ENCODE data around the gene PNPO.

DNA sequence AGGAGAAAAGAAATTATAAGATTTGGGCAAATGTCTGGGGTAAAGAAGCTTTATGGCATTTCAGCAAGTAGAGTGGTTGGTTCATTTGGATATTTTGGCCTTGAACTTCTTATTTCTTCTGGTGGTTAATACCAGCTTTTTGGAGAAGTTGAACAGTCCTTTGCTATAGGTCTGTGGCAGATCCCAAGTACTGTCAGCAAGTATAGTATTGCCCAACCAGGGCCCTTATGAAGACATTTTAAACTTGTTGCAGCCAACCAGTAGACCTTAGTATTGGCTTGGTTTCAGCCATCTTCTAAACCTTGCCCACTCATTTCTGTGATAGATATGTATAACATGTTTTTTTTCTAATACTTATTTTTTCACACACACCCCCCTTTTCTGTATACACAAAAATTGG, 43.1 kb upstream of the PNPO start:
- no peak for TF ChIP-seq POLR2AphosphoS5 (IDR thresholded peaks at IDR 0.05)
- no peak for TF ChIP-seq POLR2A (IDR thresholded peaks at IDR 0.05)
